H1 (cell line): ENCODE results near the gene POU2F1. TPM values are rescaled to one million over a fixed set of nuclear protein-coding genes. Genes with fewer than 3 reads are reported as not detected.

Source experiments
- CTCF ChIA-PET: fragments of 300-600 bp; sonication (Branson Sonifier 250); formaldehyde crosslinking; loops from one replicate; lab custom pipeline; 2021; ENCODE audit not compliant: partially characterized antibody; lab: Charles Lee
- POLR2A ChIA-PET: fragments of 300-600 bp; sonication (Branson Sonifier 250); formaldehyde crosslinking; loops from one replicate; lab custom pipeline; 2021; ENCODE audit warnings: inconsistent platforms; ENCODE audit not compliant: partially characterized antibody; lab: Charles Lee
- DNase-seq, 2 experiments: peaks; one replicate each; pipeline versions ENCODE4 v3.0.0 to v3.0.0-alpha.2; 2010 to 2022; ENCODE audit warnings: low spot score in 2 of 2, low read depth in 1 of 2, mixed read lengths in 1 of 2
- FAIRE-seq: peaks from 2 replicates; lab custom pipeline; 2011; peaks lifted over from hg19 to GRCh38; lab: Jason Lieb, UNC
- H2AFZ ChIP-seq: 2 replicates; pipeline ENCODE4 v1.8.1; 2012; ENCODE audit warnings: low read length, inconsistent platforms
- H2AK5ac ChIP-seq: 2 replicates; pipeline ENCODE4 v1.6.1; 2013; ENCODE audit warnings: low read depth, low read length
- H2BK120ac ChIP-seq: replicated peaks from 2 replicates; pipeline ENCODE3; 2013; ENCODE audit warnings: low read depth, low read length, inconsistent platforms
- H2BK12ac ChIP-seq: 2 replicates; pipeline ENCODE4 v1.6.1; 2013; ENCODE audit warnings: low read depth, low read length
- H2BK15ac ChIP-seq: 2 replicates; pipeline ENCODE4 v1.6.1; 2013; ENCODE audit warnings: low read length
- H2BK20ac ChIP-seq: 2 replicates; pipeline ENCODE4 v1.6.1; 2013; ENCODE audit warnings: low read length
- H2BK5ac ChIP-seq: 2 replicates; pipeline ENCODE4 v1.6.1; 2013; ENCODE audit warnings: low read depth, low read length
- H3K14ac ChIP-seq: 2 replicates; pipeline ENCODE4 v1.6.1; 2013; ENCODE audit warnings: inconsistent platforms; ENCODE audit not compliant: insufficient read length
- H3K18ac ChIP-seq: 2 replicates; pipeline ENCODE4 v1.6.1; 2013; ENCODE audit warnings: low read length; ENCODE audit errors: extremely low read depth
- H3K23ac ChIP-seq: 2 replicates; pipeline ENCODE4 v1.6.1; 2013; ENCODE audit warnings: inconsistent platforms; ENCODE audit not compliant: insufficient read length
- H3K23me2 ChIP-seq: 2 replicates; pipeline ENCODE4 v1.6.1; 2013; ENCODE audit warnings: low read depth, low read length
- H3K27ac ChIP-seq: 2 replicates; pipeline ENCODE4 v1.6.1; 2011; ENCODE audit warnings: low read depth, low read length, inconsistent platforms
- H3K27me3 ChIP-seq, 4 experiments: replicated peaks in 1 of 4; 1 replicate in 1 of 4; 2 replicates in 3 of 4; pipeline versions ENCODE4 v1.6.1 to v1.8.1; 2011 to 2013; ENCODE audit warnings: low read length in 3 of 4, mild to moderate bottlenecking in 3 of 4, inconsistent platforms in 2 of 4, mixed read lengths in 2 of 4, moderate library complexity in 1 of 4; ENCODE audit not compliant: control insufficient read depth in 3 of 4, insufficient read depth in 3 of 4; ENCODE audit errors: extremely low read depth in 1 of 4
- H3K36me3 ChIP-seq, 4 experiments: 2 replicates each; pipeline versions ENCODE4 v1.6.1 to v1.8.1; 2011 to 2013; ENCODE audit warnings: mild to moderate bottlenecking in 4 of 4, low read length in 3 of 4, moderate library complexity in 2 of 4, control low read depth in 1 of 4, inconsistent platforms in 1 of 4; ENCODE audit not compliant: insufficient read depth in 4 of 4, control insufficient read depth in 2 of 4
- H3K4ac ChIP-seq: replicated peaks from 2 replicates; pipeline ENCODE3; 2013; ENCODE audit warnings: low read length, low read depth, mixed read lengths, inconsistent platforms; ENCODE audit not compliant: insufficient read length
- H3K4me1 ChIP-seq, 4 experiments: replicated peaks in 1 of 4; 1 replicate in 1 of 4; 2 replicates in 3 of 4; pipeline versions ENCODE4 v1.6.1 to v1.8.1; 2011 to 2013; ENCODE audit warnings: low read length in 3 of 4, inconsistent platforms in 2 of 4, mixed read lengths in 1 of 4; ENCODE audit not compliant: insufficient read depth in 4 of 4, control insufficient read depth in 3 of 4
- H3K4me2 ChIP-seq, 2 experiments: 2 replicates each; pipeline versions ENCODE4 v1.6.1 to v1.8.1; 2011 to 2013; ENCODE audit warnings: low read depth in 2 of 2, low read length in 2 of 2, control low read depth in 1 of 2, inconsistent platforms in 1 of 2, mild to moderate bottlenecking in 1 of 2; ENCODE audit not compliant: insufficient read depth in 1 of 2
- H3K4me3 ChIP-seq, 4 experiments: fragments of 200-600, 300-600 bp in 1 of 4; sonication (generic), shearing (Covaris generic), sonication (Bioruptor Twin) in 1 of 4; 2 replicates each; pipeline versions ENCODE4 v1.5.1 to v1.8.1; 2011 to 2016; ENCODE audit warnings: low read length in 4 of 4, low read depth in 3 of 4, control low read depth in 2 of 4, inconsistent platforms in 2 of 4, mild to moderate bottlenecking in 2 of 4, mixed read lengths in 1 of 4, moderate library complexity in 1 of 4; ENCODE audit not compliant: insufficient read depth in 2 of 4; ENCODE audit errors: extremely low read depth in 1 of 4
- H3K56ac ChIP-seq: replicated peaks from 2 replicates; pipeline ENCODE3; 2013; ENCODE audit warnings: low read depth, mild to moderate bottlenecking, mixed read lengths, low read length, inconsistent platforms; ENCODE audit not compliant: insufficient read length
- H3K79me1 ChIP-seq: 2 replicates; pipeline ENCODE4 v1.6.1; 2013; ENCODE audit warnings: low read depth, low read length, control low read depth
- H3K79me2 ChIP-seq, 2 experiments: 2 replicates each; pipeline versions ENCODE4 v1.6.1 to v1.8.1; 2012 to 2013; ENCODE audit warnings: low read length in 2 of 2, mild to moderate bottlenecking in 2 of 2, inconsistent platforms in 1 of 2; ENCODE audit not compliant: insufficient read depth in 2 of 2, control insufficient read depth in 1 of 2
- H3K9ac ChIP-seq, 4 experiments: replicated peaks in 1 of 4; 1 replicate in 1 of 4; 2 replicates in 3 of 4; pipeline versions ENCODE4 v1.6.1 to v1.8.1; 2011 to 2013; ENCODE audit warnings: low read depth in 3 of 4, low read length in 3 of 4, control low read depth in 2 of 4, mild to moderate bottlenecking in 2 of 4, moderate library complexity in 2 of 4, inconsistent platforms in 1 of 4; ENCODE audit errors: extremely low read depth in 1 of 4
- H3K9me3 ChIP-seq, 2 experiments: 2 replicates each; pipeline versions ENCODE4 v1.6.1 to v1.8.1; 2012 to 2013; ENCODE audit warnings: mild to moderate bottlenecking in 2 of 2, moderate library complexity in 2 of 2, control low read depth in 1 of 2, inconsistent platforms in 1 of 2, low read depth in 1 of 2, low read length in 1 of 2, mixed read lengths in 1 of 2; ENCODE audit not compliant: insufficient read depth in 2 of 2
- H4K20me1 ChIP-seq, 2 experiments: replicated peaks in 1 of 2; 2 replicates each; pipeline versions ENCODE3 to v1.8.1; 2011 to 2013; ENCODE audit warnings: inconsistent platforms in 2 of 2, low read length in 2 of 2, mild to moderate bottlenecking in 1 of 2; ENCODE audit not compliant: insufficient read depth in 2 of 2, control insufficient read depth in 1 of 2
- H4K5ac ChIP-seq: 2 replicates; pipeline ENCODE4 v1.6.1; 2013; ENCODE audit warnings: low read length, low read depth, mixed read lengths, inconsistent platforms; ENCODE audit not compliant: insufficient read length
- H4K8ac ChIP-seq: 2 replicates; pipeline ENCODE4 v1.8.0; 2013; ENCODE audit warnings: mild to moderate bottlenecking, moderate library complexity, low read length, inconsistent platforms; ENCODE audit not compliant: insufficient read depth; ENCODE audit errors: extremely low read depth
- H4K91ac ChIP-seq: replicated peaks from 2 replicates; pipeline ENCODE3; 2013; ENCODE audit warnings: low read length, mixed read lengths, inconsistent platforms; ENCODE audit not compliant: insufficient read length
- CBX5 ChIP-seq: fragments of 300-800, 300-1000 bp; sonication (generic); IDR thresholded peaks from 2 replicates; pipeline ENCODE4 v1.7.1; 2016; ENCODE audit warnings: antibody characterized with exemption, low read length, low read depth
- CBX8 ChIP-seq: fragments of 300-800, 300-1000 bp; sonication (generic); IDR thresholded peaks from 2 replicates; pipeline ENCODE4 v1.7.1; 2016; ENCODE audit warnings: low read depth, low read length, borderline replicate concordance
- CREB1 ChIP-seq: IDR thresholded peaks from 2 replicates; pipeline ENCODE4 v1.6.1; 2012; ENCODE audit warnings: inconsistent platforms
- JUND ChIP-seq: IDR thresholded peaks from 2 replicates; pipeline ENCODE4 v1.6.1; 2011; ENCODE audit warnings: mild to moderate bottlenecking, improper control_type of control experiment, low read length
- KDM5A ChIP-seq: fragments of 200-600 bp; IDR thresholded peaks from 2 replicates; pipeline ENCODE4 v1.7.1; 2012; ENCODE audit warnings: mild to moderate bottlenecking, low read length, inconsistent platforms, mixed read lengths
- NANOG ChIP-seq: IDR thresholded peaks from 2 replicates; pipeline ENCODE4 v1.6.1; 2011; ENCODE audit warnings: low read length, low read depth, mild to moderate bottlenecking, inconsistent platforms; ENCODE audit not compliant: insufficient read depth, poor library complexity, severe bottlenecking
- POLR2A ChIP-seq, 2 experiments: IDR thresholded peaks; 1 replicate in 1 of 2; 2 replicates in 1 of 2; pipeline ENCODE4 v1.6.1; 2011; ENCODE audit warnings: low read depth in 2 of 2, low read length in 2 of 2, mild to moderate bottlenecking in 2 of 2; ENCODE audit errors: control extremely low read depth in 1 of 2
- POLR2AphosphoS5 ChIP-seq: IDR thresholded peaks from 2 replicates; pipeline ENCODE4 v1.6.1; 2011; ENCODE audit warnings: low read depth, low read length
- POU5F1 ChIP-seq: IDR thresholded peaks from 2 replicates; pipeline ENCODE4 v1.6.1; 2011; ENCODE audit warnings: low read depth, mild to moderate bottlenecking, low read length, moderate library complexity
- RXRA ChIP-seq: IDR thresholded peaks from 2 replicates; pipeline ENCODE4 v1.6.1; 2011; ENCODE audit warnings: low read depth, mild to moderate bottlenecking, low read length, moderate library complexity; ENCODE audit not compliant: insufficient read depth
- SIN3A ChIP-seq, 2 experiments: IDR thresholded peaks in 1 of 2; conservative IDR thresholded peaks in 1 of 2; 2 replicates each; pipeline ENCODE4 v1.6.1; 2011 to 2012; ENCODE audit warnings: low read length in 2 of 2, improper control_type of control experiment in 1 of 2, low read depth in 1 of 2, mild to moderate bottlenecking in 1 of 2
- SIX5 ChIP-seq: IDR thresholded peaks from 2 replicates; pipeline ENCODE4 v1.6.1; 2011; ENCODE audit warnings: mild to moderate bottlenecking, low read depth, low read length
- TAF7 ChIP-seq: optimal IDR thresholded peaks from 2 replicates; pipeline ENCODE3; 2011; ENCODE audit warnings: low read depth, mild to moderate bottlenecking, inconsistent platforms, low read length, moderate library complexity, borderline replicate concordance
- TCF12 ChIP-seq: IDR thresholded peaks from 2 replicates; pipeline ENCODE4 v1.6.1; 2011; ENCODE audit warnings: low read depth, mild to moderate bottlenecking, low read length
- WGBS, 2 experiments: shearing (Covaris generic) in 1 of 2; methylation state at CpG; one replicate each; pipeline versions ENCODE4 v1.1.6 to v1.1.7; 2013 to 2015; ENCODE audit warnings: low lambda C conversion rate in 2 of 2, mixed read lengths in 2 of 2, inconsistent platforms in 1 of 2, low coverage in 1 of 2, missing lambda C conversion rate in 1 of 2; ENCODE audit not compliant: insufficient replicate concordance in 2 of 2, insufficient coverage in 1 of 2, insufficient read length in 1 of 2; ENCODE audit errors: extremely low coverage in 1 of 2, missing lambda C conversion rate in 1 of 2; 5-methylcytosine and 5-hydroxymethylcytosine counted together
- polyA plus RNA-seq, 7 experiments: library from polyadenylated mRNA; depleted of rRNA in 3 of 7; stranded (reverse) in 5 of 7; unstranded in 2 of 7; fragments of >200 nt in 5 of 7; fragments of 200-250 nt in 2 of 7; gene quantifications; 1 replicate in 5 of 7; 2 replicates in 1 of 7; 4 replicates in 1 of 7; pipeline versions ENCODE4 v1.2.1 to v1.2.3, GENCODE V29; 2011 to 2013; ENCODE audit warnings: missing spikeins in 2 of 7, mixed read lengths in 2 of 7
- total RNA-seq: library from RNA; stranded (reverse); fragmentation: NEBNext Ultra II Directional; extraction: Animal tissue kit (Norgen Biotek cat#: 25700); gene quantifications from 2 replicates; pipeline ENCODE4 v1.2.1, GENCODE V29; 2021
- TF ChIP-seq, protein P1 (sequence below): IDR thresholded peaks from 2 replicates; pipeline ENCODE4 v1.6.1; 2011; ENCODE audit warnings: low read depth, mild to moderate bottlenecking, low read length; ENCODE audit not compliant: insufficient read depth

POU2F1 gene
- total and polyA plus RNA-seq, 2 of the 8 experiments (the other 6 are each of a cell fraction or from before 2014, with no cell fraction given): 37.0 to 57.2 TPM

GRCh38 chr1:167371030-167371429 is 150.3 kb downstream of the POU2F1 start:
- WGBS, 2 experiments: 83% methylated on average over 4 of the region's 4 CpGs; no CpG with 5 or more reads in 1 of the 2 experiments
- H3K9me3 ChIP-seq: no peaks in the 10 kb centered on the region
- H2BK120ac ChIP-seq: no peak overlapping the region
- H3K4me2 ChIP-seq: no peak overlapping the region
- no peak overlapping the region for H3K14ac ChIP-seq
- no peak overlapping the region for H2BK15ac ChIP-seq
- H3K36me3 ChIP-seq: peaks cover 0 to 8% (median 4%) of the 10 kb centered on the region in 4 experiments; a peak in 3 of 8 replicates
- no peak overlapping the region for H3K4ac ChIP-seq
- H3K23ac ChIP-seq: no peak overlapping the region
- H3K23me2 ChIP-seq: no peaks in the 10 kb centered on the region
- H3K56ac ChIP-seq: no peak overlapping the region
- no peak overlapping the region for H2AK5ac ChIP-seq
- H3K79me2 ChIP-seq: peaks cover 0 to 5% of the 10 kb centered on the region in 2 experiments; a peak in 1 of 4 replicates
- FAIRE-seq (no peak), DNase-seq (no peak)
- no peak overlapping the region for H4K8ac ChIP-seq
- H4K91ac ChIP-seq: no peak overlapping the region
- peaks cover 0 to 3% of the 10 kb centered on the region in 2 experiments for H4K20me1 ChIP-seq
- no peak overlapping the region for H3K4me3 ChIP-seq
- H2BK12ac ChIP-seq: no peak overlapping the region
- H2AFZ ChIP-seq: no peak overlapping the region
- CTCF ChIA-PET: interaction anchor here (0.6 to 1.0 kb wide), 4 partner anchors 12 to 724 kb away, joined by 3 read pairs; no protein-coding TSS in a partner anchor
- no peak overlapping the region for H2BK20ac ChIP-seq
- no peak overlapping the region for H3K27ac ChIP-seq
- no peak overlapping the region for H3K18ac ChIP-seq
- no peak overlapping the region for H3K9ac ChIP-seq
- H3K27me3 ChIP-seq: no peaks in the 10 kb centered on the region
- no peak overlapping the region for H4K5ac ChIP-seq
- H2BK5ac ChIP-seq: no peak overlapping the region
- H3K4me1 ChIP-seq: peaks cover 0 to 5% (median 1%) of the 10 kb centered on the region in 4 experiments; a peak in 3 of 7 replicates
- POLR2A ChIA-PET: no interaction called here
- no peaks in the 10 kb centered on the region for H3K79me1 ChIP-seq
- TF ChIP-seq CBX5 (no peak), POU5F1 (no peak), SIN3A (conservative IDR thresholded peaks at IDR 0.05 in 1 of 2, IDR thresholded peaks at IDR 0.05 in 1 of 2; ENCODE audit: low read depth in 1 of 2, low read length in 2 of 2) (no peak), CREB1 (no peak), JUND (no peak), POLR2A (IDR thresholded peaks at IDR 0.05; ENCODE audit: control extremely low read depth in 1 of 2, low read depth in 2 of 2, low read length in 2 of 2) (no peak), TCF12 (no peak), KDM5A (no peak), TAF7 (no peak), CBX8 (no peak), RXRA (no peak), NANOG (no peak), POLR2AphosphoS5 (no peak), SIX5 (no peak)
- TF ChIP-seq, protein P1, sequence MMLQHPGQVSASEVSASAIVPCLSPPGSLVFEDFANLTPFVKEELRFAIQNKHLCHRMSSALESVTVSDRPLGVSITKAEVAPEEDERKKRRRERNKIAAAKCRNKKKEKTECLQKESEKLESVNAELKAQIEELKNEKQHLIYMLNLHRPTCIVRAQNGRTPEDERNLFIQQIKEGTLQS: no peak
